Measurements from ENCODE around the gene HDAC4.

- TF ChIP-seq CTCF (IDR thresholded peaks at IDR 0.05): no peak
- TF ChIP-seq POLR2AphosphoS5 (IDR thresholded peaks at IDR 0.05; ENCODE audit: low read depth, low read length): no peak
- no peak for TF ChIP-seq REST (IDR thresholded peaks at IDR 0.05; ENCODE audit: insufficient read depth in 1 of 2, low read depth in 2 of 2, low read length in 1 of 2)
Observed at GRCh38 chr2:239179851-239180371, 220.9 kb downstream of the HDAC4 start.
